Activated CD4-positive, alpha-beta T cell treated with anti-CD3 and anti-CD28 coated beads, Interleukin-10, Interleukin-2, amounts not matched to agents 100 ng/mL and 50 ng/mL, durations not matched to agents 16 hours and 8 hours (primary cell): ENCODE data around the gene SFXN4.
A peak's percentile ranks its signal among the peaks of the same experiment; 100 is the strongest.
"Not testable (repeated sequence)": the region's sequence is repeated elsewhere in the genome, so short reads cannot be mapped to it uniquely, and the experiment has no call there.

ENCODE experiments used
- DNase-seq: peaks from one replicate; pipeline ENCODE4 v3.0.0-alpha.2; 2020

The SFXN4 gene

DNA sequence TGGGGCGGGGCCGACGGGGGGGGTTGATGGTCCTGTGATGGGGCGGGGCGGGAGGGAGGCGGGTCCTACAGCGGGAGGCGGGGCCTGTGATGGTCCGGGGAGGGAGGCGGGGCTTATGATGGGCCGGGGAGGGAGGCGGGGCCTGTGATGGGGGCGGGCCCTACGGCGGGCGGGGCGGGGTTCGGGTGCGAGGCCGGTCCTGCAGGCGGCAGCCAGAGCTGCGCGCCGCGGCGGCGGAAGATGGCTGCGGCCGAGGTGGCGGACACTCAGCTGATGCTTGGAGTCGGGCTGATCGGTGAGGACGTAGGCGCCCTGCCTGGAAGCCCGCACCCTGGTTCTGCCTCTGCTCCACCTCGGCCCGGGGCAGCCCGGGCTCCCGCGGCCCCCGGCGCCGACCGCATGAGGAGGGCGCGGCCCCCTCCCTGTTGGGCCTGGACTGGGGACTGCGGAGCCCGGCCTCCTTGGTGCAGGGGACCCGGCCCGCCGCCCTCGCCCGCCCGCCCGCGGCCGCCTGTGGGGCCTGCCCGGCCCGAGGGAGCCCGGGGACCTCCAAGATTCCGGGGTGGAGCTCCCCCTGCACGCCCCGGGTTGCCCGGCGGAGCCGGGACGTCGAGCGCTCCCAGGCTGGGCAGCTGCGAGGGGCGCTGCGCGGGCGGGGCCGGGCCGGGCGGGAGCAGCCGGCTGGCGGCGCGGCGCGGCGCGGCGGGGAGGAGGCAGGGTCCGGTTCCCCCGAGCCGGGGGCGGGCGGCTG, 61.4 kb downstream of the SFXN4 start, which contains the start of gene DENND10:
TSS of gene DENND10 (plus strand) at position 211 of the 751 bp plus-strand sequence. CDS start at position 241, 30 bp downstream.
- peak; percentile 85 for DNase-seq

DNA sequence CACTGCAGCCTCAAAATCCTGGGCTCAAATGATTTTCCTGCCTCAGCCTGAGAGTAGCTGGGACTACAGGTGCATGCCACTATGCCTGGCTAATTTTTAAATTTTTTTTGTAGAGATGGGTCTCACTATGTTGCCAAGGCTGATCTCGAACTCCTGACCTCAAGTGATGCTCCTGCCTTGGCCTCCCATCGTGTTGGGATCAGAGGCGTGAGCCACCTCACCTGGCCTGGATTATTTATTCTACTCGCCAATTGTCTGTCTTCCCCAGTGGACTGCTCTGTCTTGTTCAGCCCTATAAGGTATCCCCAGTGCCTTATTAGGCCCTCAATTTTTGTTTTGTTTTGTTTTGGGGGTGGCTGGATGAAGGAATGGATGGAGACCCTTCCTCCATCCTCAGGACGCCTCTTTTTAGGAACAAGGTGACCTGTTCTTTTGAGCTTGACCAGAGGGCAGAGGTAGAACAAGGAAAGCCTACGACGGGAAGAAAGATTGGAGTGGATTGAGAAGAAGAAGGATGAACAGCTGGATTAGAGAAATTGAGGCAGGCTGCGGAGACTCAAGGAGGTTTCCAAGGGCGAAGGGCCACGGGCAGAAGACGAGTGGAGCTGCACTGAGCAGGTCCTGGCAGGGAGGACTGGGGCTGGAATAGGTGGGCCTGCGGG, 62.1 kb downstream of the SFXN4 start:
- no peak for DNase-seq

DNA sequence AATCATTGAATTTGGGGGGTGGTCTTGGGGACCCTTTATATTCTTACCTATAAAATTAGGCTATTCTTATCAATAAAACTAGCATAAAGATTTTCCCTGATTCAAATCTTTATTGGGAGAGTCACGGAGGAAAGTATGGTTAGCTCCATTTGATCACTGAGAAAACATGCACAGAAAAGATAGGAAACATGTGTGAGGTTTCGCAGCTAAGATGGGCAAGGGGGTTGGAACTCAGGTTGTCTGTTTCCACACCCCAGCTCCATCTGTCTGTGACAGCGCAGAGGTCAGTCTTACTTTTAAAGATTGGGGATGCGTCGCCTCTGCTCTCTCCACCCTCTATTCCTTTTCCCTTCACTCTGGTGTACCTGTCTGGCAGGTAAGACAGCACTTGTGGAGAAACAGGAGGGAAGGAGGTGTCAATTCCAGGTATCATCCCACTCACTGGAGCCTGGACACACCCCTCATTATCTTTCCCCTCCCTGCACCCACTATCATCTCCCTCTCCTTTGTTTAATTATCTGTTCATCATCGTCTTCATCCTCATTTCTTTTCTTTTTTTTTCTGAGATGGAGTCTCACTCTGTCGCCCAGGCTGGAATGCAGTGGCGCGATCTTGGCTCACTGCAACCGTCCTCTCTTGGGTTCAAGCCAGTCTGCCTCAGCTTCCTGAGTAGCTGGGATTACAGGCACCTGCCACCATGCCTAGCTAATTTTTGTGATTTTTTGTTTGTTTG, 64.0 kb downstream of the SFXN4 start:
- DNase-seq = no peak

DNA sequence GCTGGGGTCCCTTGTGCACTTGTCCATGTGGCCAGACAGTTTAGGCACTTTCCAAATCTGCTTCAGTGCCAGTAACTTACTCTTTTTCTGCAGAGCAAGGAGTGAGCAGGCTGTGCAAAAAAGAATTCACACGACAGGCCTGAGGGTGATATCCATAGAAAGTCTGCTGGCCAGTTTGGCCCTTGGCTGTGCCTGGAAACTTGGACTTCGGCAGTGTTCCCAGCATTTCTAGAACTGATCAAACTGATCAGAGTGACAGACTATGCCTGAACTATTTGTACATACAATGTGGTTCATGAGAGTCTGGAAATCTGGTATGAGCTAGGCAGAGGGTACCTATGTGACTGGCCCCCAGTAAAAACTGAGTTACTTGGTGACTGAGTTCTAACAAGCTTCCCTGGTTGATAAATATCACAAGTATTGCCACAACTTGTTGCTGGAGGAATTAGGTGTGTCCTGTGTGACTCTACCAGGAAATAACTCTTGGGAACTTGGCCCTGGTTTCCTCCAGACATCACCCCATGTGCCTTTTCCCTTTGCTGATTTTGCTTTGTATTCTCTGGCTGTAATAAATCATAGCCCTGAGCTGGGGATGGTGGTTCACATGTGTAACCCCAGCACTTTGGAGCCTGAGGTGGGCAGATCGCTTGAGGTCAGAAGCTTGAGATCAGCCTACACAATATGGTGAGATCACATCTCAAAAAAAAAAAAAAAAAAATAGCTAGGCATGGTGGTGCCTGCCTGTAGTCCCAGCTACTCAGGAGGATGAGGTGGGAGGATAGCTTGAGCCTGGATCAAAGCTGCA, 64.9 kb downstream of the SFXN4 start:
- DNase-seq = no peak

DNA sequence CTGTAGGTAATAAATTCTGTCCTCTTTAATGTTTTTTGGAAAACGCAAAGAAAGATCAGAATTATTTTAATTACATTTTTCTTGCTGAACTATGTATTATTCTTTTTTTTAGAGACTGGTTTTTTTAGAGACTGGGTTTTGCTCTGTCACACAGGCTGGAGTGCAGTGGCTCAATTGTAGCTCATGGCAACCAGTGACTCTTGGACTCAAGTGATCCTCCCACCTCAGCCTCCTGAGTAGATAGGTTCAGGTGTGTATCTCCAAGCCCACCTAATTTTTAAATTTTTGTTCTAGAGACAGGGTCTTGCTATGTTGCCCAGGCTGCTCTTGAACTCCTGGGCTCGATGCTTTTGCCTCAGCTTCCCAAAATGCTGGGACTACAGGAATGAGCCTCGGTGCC, 66.9 kb downstream of the SFXN4 start:
- DNase-seq = no peak

DNA sequence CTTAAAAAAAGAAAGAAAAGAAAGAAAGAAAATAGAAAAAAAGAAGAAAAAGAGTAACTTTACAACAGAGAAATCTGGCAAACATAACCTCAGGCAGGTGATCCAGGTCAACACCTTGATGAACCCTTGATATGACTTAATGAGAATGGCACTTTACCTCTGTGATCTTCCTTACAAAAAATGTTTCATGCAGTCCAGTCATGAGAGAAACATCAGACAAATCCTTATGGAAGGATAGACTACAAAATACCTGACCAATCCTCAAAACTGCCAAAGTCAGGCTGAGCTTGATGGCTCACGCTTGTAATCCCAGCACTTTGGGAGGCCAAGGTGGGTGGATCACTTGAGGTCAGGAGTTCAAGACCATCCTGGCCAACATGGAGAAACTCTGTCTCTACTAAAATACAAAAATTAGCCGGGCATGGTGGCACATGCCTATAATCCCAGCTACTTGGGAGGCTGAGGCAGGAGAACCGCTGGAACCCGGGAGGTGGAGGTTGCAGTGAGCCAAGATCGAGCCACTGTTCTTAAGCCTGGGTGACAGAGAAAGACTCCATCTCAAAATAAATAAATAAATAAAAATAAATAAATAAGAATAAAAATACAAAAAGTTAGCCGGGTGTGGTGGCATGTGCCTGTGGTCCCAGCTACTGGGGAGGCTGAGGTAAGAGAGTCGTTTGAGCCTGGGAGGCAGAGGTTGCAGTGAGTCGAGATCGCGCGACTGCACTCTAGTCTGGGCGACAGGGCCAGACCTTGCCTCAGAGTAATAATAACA, 68.7 kb downstream of the SFXN4 start:
- not testable (repeated sequence) for DNase-seq

DNA sequence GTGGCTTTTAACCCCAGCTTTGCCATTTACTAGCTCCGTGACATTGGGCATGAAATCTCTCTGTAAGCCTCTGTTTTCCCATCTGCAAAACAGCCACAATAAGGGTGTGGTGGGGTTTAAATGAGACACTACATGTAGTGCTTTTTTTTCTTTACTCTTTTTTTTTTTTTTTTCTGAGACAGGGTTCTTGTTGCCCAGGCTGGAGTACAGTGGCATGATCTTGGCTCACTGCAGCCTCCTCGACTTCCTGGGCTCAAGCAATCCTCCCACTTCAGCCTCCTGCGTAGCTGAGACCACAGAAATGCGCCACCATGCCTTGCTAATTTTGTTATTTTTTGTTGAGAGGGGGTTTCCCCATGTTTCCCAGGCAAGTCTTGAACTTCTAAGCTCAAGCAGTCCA, 69.9 kb downstream of the SFXN4 start:
- DNase-seq = no peak

DNA sequence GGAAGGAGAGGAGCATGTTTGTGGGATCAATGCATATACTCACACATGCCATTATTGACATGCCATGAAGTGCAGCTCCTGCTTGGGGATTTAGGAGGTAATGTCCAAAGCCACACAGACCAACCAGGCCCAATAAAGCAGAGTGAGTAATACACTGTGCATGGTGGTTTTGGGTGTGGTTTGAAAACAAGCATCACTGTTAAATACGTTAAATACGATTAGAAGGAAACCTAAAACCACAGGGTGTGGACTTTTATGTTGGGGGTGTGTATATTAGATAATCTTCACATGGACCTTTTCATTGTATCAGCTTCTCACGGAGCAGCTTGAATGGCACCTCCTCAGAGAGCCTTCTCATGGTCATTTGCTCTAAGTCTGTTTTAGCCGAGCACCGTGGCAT, 74.5 kb downstream of the SFXN4 start:
- peak; percentile 79 for DNase-seq
